Heart right ventricle (tissue), 16 donors: ENCODE measurements around the gene PIAS2. TPM values are rescaled to one million over a fixed set of nuclear protein-coding genes. Genes with fewer than 3 reads are reported as not detected.

ENCODE experiments used
- ATAC-seq, 8 donors: fragments of 200-7000 bp; cut with Tn5 transposase; one replicate each; pipeline ENCODE4 v1.9.1; 2020; ENCODE audit warnings: mild to moderate bottlenecking in 8 of 8, moderate library complexity in 8 of 8, moderate number of reproducible peaks in 1 of 8
- DNase-seq, 2 donors: peaks; one replicate each; pipeline ENCODE4 v3.0.0-alpha.2; 2020
- H3K27ac ChIP-seq, 10 donors: fragments of 200-600 bp; sonication (generic) in 2 of 10; one replicate each; pipeline versions ENCODE4 v1.5.0 to v1.8.0; 2020 to 2022; ENCODE audit warnings: mild to moderate bottlenecking in 3 of 10
- H3K27me3 ChIP-seq, 7 donors: fragments of 200-600 bp; one replicate each; pipeline ENCODE4 v1.8.0; 2021 to 2022; ENCODE audit warnings: mild to moderate bottlenecking in 2 of 7
- H3K36me3 ChIP-seq, 9 donors: fragments of 200-600 bp; sonication (generic) in 1 of 9; one replicate each; pipeline versions ENCODE4 v1.5.0 to v1.8.0; 2020 to 2022; ENCODE audit warnings: mild to moderate bottlenecking in 2 of 9
- H3K4me1 ChIP-seq, 9 donors: fragments of 200-600 bp; sonication (generic) in 1 of 9; one replicate each; pipeline versions ENCODE4 v1.5.0 to v1.8.0; 2020 to 2022; ENCODE audit warnings: mild to moderate bottlenecking in 4 of 9
- H3K4me3 ChIP-seq, 10 donors: fragments of 200-600 bp; sonication (generic) in 2 of 10; one replicate each; pipeline versions ENCODE4 v1.5.0 to v1.8.0; 2020 to 2022; ENCODE audit warnings: mild to moderate bottlenecking in 7 of 10, moderate library complexity in 2 of 10
- H3K9me3 ChIP-seq, 11 donors: fragments of 200-600 bp in 10 of 11; sonication (generic) in 2 of 11; one replicate each; pipeline versions ENCODE4 v1.5.0 to v1.8.0; 2013 to 2022; ENCODE audit warnings: mild to moderate bottlenecking in 2 of 11, control low read depth in 1 of 11, moderate library complexity in 1 of 11
- CTCF ChIP-seq, 9 donors: fragments of 200-600 bp; sonication (generic) in 2 of 9; IDR thresholded peaks; one replicate each; pipeline versions ENCODE4 v1.5.0 to v1.8.0; 2021 to 2022; ENCODE audit warnings: antibody characterized with exemption in 9 of 9, mild to moderate bottlenecking in 5 of 9, moderate library complexity in 1 of 9
- WGBS, 2 donors: extraction: QIAGEN DNeasy Blood & Tissue Kit; methylation state at CpG; one replicate each; pipeline ENCODE4 v1.1.7; 2013; ENCODE audit warnings: inconsistent platforms in 1 of 2; 5-methylcytosine and 5-hydroxymethylcytosine counted together
- intact Hi-C, 10 donors: fragments of 100-400 bp; cut with DNase I; formaldehyde crosslinking; loops; one replicate each; pipeline versions ENCODE4 v1.11.1 to v1.14.2; 2022
- polyA plus RNA-seq, 2 donors: library from polyadenylated mRNA; stranded (reverse); fragments of 200-250 nt; gene quantifications; one replicate each; pipeline ENCODE4 v1.2.3, GENCODE V29; 2013
- total RNA-seq, 10 donors: library from RNA; stranded (reverse); fragmentation: NEBNext Ultra II Directional in 3 of 10; extraction: Animal tissue kit (Norgen Biotek cat#: 25700) in 3 of 10; gene quantifications; one replicate each; pipeline versions ENCODE4 v1.2.1 to v1.2.4, GENCODE V29; 2021 to 2023
- donor health status: Arrhythmogenic right ventricular cardiomyopathy.
- donor health status: ischemic (EF 13 %, LVEDD 7.1; RV severe dilation, severe dysfunction).
- donor health status: healthy with polysubstance abuse.
- donor health status: DM: no; HTN: yes; CAD: no.
- donor health status: DM: no; HTN: no; CAD: no.
- donor health status: ischemic (EF 25% LVEDD 6.9; RV normal size, moderate dysfunction).
- donor health status: ischemic (EF 25% LVEDD 5.7; RV mildly dilated, moderate dysfunction).
- donor health status: healthy.
- donor health status: DM: yes; HTN: yes; CAD: no.
- donor health status: Ischemic cardiomyopathy.
- donor health status: ischemic (EF 35%, LVEDD 5.7; RV mildly dilated, moderate dysfunction).
- donor health status: nonischemic (EF 11% LVEDD 7.7; RV severe dilation, severe dysfunction).
- donor health status: DM: yes; HTN: yes; CAD: no.
- donor health status: PGD.
- donor health status: ischemic (EF 29% LVEDD 5.4; RV normal size, mild dysfunction).
- donor health status: nonischemic (EF 23%, LVEDD 6.1; RV moderate dilation, normal function).

PIAS2 gene
- total and polyA plus RNA-seq, 12 donors: 3.4 to 39.2 (median 32.8) TPM

GRCh38 chr18:46942646-46943045 lies 25.3 kb upstream of the PIAS2 start:
- no peaks in the 10 kb centered on the region for H3K9me3 ChIP-seq

GRCh38 chr18:46939998-46940571 lies 22.8 kb upstream of the PIAS2 start:
- Histone ChIP-seq H3K27me3 (no peaks in the 10 kb centered on the region), H3K4me1 (peaks cover 0 to 6% (median 0%) of the 10 kb centered on the region in 9 donors), H3K36me3 (no peaks in the 10 kb centered on the region), H3K27ac (no peak overlapping the region), H3K9me3 (no peaks in the 10 kb centered on the region), H3K4me3 (no peak overlapping the region)
- ATAC-seq (peak in 1 of 8 donors; percentile 22), DNase-seq (no peak)
- intact Hi-C loops: no loop called here
- no peak for TF ChIP-seq CTCF (IDR thresholded peaks at IDR 0.05)
- WGBS, 2 donors: 67 to 75% methylated on average over 1 of the region's 1 CpG

More at GRCh38 chr18:46942646-46943045, 25.3 kb upstream of the PIAS2 start:
- DNase-seq (no peak), ATAC-seq (no peak)
- Histone ChIP-seq H3K27ac (no peak overlapping the region), H3K4me1 (peaks cover 0 to 12% (median 3%) of the 10 kb centered on the region in 9 donors), H3K4me3 (no peak overlapping the region), H3K36me3 (no peaks in the 10 kb centered on the region), H3K27me3 (peaks cover 0 to 4% (median 0%) of the 10 kb centered on the region in 7 donors)
- intact Hi-C loops: no loop called here
- TF ChIP-seq CTCF (IDR thresholded peaks at IDR 0.05): no peak
- 94 to 97% methylated on average over 2 of the region's 2 CpGs for WGBS, 2 donors

GRCh38 chr18:46939337-46939963 lies 22.1 kb upstream of the PIAS2 start:
- 83 to 86% methylated on average over 1 of the region's 1 CpG for WGBS, 2 donors
- no peaks in the 10 kb centered on the region for H3K36me3 ChIP-seq
- DNase-seq: no peak
- intact Hi-C loops: no loop called here
- H3K9me3 ChIP-seq: no peaks in the 10 kb centered on the region
- H3K4me3 ChIP-seq: no peak overlapping the region
- no peak for TF ChIP-seq CTCF (IDR thresholded peaks at IDR 0.05)
- H3K4me1 ChIP-seq: peaks cover 0 to 6% (median 0%) of the 10 kb centered on the region in 9 donors
- no peaks in the 10 kb centered on the region for H3K27me3 ChIP-seq
- no peak overlapping the region for H3K27ac ChIP-seq
- peak in 2 of 8 donors; percentile 67 to 82 for ATAC-seq

GRCh38 chr18:46920653-46921052 lies 3.3 kb upstream of the PIAS2 start:
- no peak for ATAC-seq
- Histone ChIP-seq H3K27ac (no peak overlapping the region), H3K4me3 (no peak overlapping the region), H3K9me3 (peaks cover 0 to 17% (median 0%) of the 10 kb centered on the region in 11 donors), H3K27me3 (no peaks in the 10 kb centered on the region), H3K4me1 (peaks cover 2 to 21% (median 11%) of the 10 kb centered on the region in 9 donors), H3K36me3 (no peaks in the 10 kb centered on the region)
- 88 to 99% methylated on average over 1 of the region's 1 CpG for WGBS, 2 donors
- DNase-seq: no peak
- intact Hi-C loops: no loop called here
- TF ChIP-seq CTCF (IDR thresholded peaks at IDR 0.05): no peak
